Superior temporal gyrus (tissue), 1 donor: Measurements from ENCODE around the gene RAB40B.
"Not testable (repeated sequence)": the region's sequence is repeated elsewhere in the genome, so short reads cannot be mapped to it uniquely, and the experiment has no call there.

Experiments used
- DNase-seq: peaks from one replicate; pipeline ENCODE4 v3.0.0-alpha.2; 2016; ENCODE audit errors: extremely low spot score

RAB40B gene, protein sequence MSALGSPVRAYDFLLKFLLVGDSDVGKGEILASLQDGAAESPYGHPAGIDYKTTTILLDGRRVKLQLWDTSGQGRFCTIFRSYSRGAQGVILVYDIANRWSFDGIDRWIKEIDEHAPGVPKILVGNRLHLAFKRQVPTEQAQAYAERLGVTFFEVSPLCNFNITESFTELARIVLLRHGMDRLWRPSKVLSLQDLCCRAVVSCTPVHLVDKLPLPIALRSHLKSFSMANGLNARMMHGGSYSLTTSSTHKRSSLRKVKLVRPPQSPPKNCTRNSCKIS

DNA sequence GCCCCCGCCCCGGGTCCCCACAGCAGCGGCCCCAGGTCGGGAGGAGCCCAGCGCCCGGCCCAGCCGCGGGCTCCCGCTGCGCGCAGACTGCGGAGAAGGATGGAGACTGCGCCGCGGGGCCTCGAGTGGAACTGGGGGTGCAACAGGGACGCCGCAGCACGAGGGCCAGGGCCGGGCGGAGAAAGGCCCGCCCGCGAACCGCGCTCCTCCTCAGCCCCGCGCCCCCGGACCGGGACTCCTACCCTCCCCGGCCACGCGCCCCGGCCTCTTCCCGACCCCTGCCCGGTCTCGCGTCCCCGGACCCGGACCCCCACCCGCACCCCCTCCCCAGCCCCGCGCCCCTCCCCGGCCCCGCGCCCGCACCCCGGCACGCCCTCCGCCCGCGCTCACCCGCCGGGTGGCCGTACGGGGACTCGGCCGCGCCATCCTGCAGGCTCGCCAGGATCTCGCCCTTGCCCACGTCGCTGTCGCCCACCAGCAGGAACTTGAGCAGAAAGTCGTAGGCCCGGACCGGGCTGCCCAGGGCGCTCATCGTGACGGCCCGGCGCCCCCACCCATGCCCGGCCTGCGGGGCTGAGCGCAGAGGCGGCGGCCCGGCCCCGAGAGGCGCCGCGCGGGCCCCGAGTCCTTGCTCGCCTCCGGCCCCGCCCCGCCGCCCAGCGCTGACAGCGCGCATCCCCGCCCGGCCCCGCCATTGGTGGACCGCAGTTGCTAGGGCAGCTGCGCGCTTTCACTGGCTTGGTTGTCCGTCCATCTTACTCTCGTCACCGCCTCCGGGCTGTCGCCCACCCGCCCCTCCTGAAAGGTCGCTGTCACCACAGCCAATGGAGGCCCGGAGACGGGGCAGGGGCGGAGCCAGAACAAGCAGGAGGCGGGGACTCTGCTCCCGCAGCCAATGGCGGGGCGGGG lies at the start of gene RAB40B:
TSS of gene RAB40B (minus strand) at position 634 of the 909 bp plus-strand sequence. CDS start at position 532, 102 bp downstream.
- DNase-seq = peak; percentile 97

DNA sequence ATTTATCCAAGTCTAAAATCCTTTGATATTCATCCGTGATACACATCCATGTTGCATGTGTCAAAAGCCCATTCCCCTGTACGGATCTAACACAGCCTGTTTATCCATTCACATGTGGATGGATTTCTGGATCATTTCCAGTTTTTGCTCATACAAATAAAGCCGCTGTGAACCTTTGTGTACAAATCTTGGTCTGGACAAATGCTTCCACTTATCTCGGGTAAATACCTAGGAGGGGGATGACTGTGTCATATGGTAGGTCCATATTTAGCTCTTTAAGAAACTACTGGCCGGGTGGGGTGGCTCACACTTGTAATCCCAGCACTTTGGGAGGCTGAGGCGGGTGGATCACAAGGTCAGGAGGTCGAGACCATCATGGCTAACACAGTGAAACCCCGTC lies 47.0 kb upstream of the RAB40B start:
- no peak for DNase-seq

DNA sequence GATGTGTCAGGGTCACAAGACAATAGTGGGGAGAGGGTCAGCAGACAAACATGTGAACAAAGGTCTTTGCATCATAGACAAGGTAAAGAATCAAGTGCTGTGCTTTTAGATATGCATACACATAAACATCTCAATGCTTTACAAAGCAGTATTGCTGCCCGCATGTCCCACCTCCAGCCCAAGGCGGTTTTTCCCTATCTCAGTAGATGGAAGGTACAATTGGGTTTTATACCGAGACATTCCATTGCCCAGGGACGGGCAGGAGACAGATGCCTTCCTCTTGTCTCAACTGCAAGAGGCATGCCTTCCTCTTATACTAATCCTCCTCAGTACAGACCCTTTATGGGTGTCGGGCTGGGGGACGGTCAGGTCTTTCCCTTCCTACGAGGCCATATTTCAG lies 46.2 kb upstream of the RAB40B start:
- DNase-seq = not testable (repeated sequence)

DNA sequence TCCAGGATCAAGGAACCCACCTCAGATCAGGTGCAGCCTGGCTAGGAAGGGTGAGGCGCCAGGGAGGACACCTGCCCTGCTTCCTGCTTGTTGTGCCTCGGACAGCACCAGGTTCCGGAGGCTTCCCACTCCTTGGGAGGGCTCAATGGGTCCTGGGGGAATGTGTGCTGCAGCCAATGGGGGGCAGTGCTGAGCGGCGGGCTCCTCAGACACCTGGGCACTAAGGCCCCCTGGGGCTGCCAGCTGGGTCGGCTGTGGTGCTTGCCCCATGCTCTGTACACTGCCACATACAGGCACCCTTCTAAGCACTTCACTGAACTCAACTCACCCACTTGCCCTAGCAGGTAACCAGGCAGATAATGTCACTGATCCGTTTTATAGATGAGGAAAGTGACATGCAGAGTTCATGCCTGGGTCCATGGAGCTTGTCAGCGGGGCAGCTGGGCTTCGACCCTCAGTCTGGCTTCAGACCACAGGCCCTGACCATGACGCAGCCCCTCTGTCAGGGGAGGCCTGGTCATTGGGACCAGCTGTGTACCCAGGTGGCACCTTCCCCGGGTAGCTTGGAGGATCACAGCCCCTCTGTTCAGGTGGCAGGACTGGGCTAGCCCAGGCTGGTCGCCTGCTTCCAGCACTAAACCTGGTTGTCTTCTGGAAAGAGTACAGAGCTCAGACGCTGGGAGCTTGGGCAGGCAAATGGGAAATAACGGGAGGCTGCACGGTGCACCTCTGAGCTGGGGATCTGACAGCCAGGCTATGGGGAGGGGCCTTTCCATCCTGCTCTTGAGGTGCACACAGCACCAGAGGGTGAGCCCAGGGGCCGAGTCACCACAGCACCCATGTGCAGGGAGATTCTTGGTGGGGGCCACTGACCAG lies 45.1 kb upstream of the RAB40B start:
- DNase-seq = no peak

DNA sequence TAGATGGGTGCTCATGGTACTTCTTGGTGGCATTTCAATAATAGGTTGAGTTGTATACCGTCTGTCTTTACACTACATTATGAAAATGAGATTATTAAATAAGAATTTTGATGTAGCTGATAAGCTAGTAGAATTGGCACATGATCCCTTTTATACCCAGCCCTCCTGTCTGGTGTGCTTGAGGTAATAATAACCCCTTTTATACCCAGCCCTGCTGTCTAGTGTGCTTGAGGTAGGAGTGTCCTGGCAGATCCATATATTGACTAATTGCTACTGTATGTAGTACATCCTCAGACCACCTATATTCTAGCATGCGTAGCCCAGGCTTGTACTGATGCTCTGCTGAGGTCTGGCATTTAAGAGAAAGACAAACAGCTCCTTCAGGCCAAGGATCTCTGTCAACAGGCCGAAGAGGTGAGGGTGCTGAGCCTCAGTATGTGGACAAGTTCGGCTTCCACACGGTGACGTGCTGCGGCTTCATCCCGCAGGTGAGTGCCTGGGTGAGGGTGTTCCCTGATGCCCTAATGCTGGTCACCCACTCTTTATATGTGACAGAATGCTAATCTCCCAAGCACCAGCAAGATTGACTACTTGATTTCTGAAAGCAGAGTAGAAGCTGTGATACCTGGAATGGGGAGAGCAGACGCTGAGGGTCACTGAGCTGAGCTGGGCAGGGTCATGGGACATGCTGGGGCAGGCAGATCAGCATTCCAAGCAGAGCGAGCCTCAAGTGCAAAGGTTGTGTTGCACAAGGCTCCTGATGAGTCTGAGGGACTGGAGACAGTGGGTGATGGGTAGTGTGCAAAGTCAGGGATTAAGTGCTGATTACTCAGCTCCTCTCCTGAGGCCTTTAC lies 42.6 kb upstream of the RAB40B start:
- no peak for DNase-seq

DNA sequence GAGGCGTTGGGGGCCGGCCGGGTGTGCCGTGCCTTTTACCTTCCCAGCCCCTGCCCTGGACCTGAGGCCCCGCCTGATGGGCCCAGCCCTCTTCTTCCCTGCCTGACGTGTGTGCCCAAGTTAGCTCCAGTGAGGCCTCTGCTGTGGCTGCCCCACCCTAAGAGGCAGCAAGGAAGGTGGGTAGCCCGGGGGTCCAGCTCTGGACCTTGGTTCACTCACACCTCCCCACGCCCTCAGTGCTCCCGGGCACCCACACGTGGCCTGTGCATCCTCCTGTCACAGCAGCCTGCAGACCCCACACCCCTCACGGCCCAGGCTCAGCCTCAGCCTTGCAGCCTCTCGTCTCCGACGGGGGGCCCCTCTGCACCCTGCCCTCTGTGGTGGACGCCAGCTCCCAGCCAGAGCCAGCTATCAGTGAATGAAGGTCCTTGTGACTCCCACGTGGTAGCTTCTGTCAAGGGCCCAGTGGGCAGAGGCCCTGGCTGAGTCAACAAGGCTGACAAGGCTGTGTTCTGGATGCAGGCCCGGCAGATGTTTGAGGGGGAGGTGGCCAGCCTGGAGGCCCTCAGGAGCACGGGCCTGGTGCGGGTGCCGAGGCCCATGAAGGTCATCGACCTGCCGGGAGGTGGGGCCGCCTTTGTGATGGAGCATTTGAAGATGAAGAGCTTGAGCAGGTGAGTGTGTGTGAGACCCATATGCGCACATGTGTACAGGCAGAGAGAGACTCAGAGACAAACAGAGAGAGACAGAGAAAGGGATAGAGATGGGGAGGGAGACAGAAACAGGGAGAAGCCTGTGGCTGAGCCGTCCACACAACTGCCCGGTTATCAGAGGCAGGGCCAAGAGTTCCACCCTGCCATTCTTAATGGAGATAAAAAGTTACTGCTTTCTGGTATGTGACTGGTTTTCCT lies 39.7 kb upstream of the RAB40B start:
- DNase-seq = peak; percentile 98

DNA sequence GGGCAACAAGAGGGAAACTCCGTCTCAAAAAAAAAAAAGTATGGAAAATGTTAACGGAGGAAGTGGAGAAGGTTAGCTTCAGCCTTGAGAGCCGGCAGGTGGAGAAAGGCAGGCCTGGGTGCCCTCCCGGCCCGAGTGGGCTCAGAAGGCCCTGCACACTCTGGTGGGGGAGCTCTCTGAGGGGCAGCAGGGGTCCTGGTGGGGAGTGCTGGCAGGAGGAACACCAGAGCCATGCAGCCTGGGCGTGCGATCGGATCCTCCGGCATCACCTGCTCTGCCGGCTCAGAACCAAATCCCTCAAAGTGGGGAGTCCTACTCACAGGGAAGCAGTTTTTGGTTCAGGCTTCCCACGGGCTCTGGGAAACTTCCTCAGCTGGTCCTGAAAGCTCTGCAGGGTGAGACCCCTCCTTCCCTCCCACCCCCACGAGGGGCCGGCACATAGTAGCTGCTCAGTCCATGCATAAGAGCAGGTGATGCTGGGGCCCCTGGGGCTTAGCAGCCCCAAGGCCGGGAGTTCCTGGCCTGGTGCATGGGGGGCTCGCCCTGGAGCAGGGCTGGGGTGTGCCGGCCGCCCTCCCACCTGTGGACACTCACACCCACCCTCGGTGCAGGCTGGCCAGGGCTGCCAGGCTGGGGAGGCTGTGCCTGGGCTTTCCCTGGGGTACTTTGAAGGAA lies 38.1 kb upstream of the RAB40B start:
- peak; percentile 17 for DNase-seq

DNA sequence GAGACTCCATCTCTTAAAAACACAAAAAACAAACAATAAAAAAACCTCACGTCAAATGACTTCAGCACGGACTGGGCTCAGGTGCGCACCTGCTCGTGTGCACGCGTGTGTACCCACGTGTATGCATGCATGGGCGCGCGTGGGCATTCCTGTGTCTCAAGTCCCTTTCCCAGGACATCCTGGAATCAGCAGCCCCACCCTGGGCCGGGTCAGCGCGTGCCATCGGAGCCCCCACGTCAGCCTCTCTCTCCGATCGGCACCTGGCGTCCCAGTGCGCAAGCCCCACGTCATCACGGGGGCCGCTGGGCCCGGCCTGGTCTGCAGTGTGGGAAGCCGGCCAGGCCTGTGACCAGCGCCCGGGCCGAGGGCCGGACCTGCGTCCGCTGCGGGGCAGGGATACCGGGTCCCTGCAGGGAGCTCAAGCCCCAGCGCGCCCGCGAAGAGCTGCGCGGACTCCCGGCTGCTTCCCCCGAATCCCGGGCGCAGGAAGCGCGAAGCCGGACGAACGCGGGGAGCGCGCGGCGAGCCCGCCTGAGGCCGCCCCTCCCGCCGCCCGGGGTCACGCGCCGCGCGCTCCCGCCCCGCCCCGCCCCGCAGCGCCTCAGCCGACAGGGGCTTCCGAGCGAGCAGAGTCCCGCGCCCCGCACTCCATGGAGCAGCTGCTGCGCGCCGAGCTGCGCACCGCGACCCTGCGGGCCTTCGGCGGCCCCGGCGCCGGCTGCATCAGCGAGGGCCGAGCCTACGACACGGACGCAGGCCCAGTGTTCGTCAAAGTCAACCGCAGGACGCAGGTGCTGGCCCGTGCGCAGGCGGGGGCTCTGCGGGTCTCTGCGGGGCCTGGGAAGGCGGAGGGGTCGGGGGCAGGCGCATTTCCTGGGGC lies 36.7 kb upstream of the RAB40B start, which contains the start of gene FN3K:
TSS of gene FN3K (plus strand) at position 629 of the 880 bp plus-strand sequence. CDS start at position 651, 22 bp downstream.
- DNase-seq = peak; percentile 64

DNA sequence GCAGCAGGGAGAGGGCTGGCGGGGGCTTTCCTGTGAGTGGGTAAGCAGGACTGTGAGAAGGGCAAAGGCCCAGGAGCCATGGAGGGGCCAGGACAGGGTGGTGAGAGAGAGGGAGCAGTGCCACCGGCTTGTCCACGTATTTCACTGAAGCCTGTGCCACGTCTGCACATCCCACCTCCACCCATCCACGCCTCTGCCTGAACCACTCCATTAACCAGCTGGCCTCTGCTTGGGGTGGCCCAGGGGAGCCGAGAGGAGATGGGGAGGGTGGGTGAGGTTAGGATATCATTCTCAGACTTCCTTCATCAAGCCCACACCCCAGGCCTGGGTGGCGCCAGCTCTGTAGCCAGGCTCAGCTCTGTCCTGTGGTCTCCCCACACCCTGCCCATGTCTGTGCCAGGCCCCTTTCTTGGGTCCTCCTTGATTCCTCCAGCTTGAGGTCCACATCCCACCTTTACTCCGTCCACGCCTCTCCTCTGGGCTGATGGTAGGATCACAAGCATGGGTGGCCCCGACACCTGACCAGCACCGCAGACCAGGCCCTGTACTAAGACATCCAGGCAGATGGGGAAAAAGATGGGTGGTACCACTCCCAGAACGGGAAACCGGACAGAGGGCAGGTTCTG lies 33.7 kb upstream of the RAB40B start:
- DNase-seq = no peak

DNA sequence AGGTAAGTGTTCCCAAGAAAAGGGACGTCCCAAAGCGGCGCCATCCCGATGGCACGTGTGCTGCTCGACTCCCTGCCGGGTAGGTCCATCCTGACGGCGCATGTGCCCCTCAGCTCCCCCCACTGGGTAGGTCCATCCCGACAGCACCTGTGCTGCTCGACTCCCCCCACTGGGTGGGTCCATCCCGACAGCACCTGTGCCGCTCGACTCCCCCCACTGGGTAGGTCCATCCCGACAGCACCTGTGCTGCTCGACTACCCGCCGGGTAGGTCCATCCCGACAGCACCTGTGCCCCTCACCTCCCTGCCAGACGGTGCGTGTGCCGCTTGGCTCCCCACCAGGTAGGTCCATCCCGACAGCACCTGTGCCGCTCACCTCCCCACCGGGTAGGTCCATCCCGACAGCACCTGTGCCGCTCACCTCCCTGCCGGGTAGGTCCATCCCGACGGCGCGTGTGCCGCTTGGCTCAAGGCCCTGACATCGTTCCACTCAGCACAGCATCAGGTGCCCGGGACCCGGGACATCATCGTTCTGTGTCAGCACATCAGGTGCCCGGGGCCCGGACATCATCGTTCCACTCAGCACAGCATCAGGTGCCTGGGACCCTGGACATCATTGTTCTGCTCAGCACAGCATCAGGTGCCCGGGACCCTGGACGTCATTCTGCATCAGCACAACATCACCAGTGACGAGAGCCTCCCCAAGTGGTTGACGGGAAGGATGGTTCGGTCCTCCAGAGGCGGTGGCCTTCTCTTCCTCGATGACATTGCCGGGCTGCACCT lies 31.2 kb upstream of the RAB40B start:
- DNase-seq = no peak

DNA sequence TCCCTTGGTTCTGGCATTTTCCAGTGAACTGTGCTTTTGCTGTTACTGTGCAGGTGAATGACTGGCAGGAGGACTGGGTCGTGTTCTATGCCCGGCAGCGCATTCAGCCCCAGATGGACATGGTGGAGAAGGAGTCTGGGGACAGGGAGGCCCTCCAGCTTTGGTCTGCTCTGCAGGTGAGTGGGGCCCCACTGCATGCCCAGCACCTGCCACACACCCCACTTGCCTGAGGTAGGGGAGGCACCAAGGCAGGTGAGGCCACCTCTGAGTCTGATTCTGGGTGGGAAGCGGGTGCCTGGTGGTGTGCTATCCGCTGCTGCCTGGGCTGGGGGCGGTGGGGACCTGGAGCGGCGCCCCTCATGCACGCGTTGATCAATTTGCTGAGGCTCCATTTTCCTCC lies 27.9 kb upstream of the RAB40B start:
- no peak for DNase-seq

DNA sequence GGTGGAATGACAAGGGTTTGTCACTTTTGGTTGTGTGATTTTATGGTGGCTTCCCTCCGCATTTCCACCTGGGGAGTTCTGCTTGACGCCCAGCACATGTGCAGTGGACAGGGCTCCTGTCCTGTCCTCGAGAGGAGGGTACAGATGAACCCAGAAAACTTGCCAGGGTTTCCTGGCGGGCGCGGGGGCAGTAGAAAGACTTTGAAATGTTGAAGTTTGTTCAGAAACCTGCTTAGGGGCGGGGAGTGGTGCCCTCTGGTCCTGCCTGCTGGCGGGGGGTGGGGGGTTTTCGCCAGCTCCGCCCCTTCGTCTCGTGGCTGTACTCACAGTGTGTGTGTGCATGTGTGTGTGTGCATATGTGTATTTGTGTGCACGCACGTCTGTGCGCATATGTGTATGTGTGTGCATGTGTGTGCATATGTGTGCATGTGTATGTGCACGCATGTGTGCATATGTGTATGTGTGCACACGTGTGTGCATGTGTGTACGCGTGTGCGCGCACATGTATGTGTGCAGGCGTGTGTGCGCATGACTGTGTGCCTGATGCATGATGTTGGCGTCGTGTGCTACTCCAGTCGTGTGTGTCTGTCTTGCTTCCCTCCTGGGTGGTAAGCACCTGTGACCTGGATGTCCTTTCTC lies 24.8 kb upstream of the RAB40B start:
- DNase-seq = no peak

DNA sequence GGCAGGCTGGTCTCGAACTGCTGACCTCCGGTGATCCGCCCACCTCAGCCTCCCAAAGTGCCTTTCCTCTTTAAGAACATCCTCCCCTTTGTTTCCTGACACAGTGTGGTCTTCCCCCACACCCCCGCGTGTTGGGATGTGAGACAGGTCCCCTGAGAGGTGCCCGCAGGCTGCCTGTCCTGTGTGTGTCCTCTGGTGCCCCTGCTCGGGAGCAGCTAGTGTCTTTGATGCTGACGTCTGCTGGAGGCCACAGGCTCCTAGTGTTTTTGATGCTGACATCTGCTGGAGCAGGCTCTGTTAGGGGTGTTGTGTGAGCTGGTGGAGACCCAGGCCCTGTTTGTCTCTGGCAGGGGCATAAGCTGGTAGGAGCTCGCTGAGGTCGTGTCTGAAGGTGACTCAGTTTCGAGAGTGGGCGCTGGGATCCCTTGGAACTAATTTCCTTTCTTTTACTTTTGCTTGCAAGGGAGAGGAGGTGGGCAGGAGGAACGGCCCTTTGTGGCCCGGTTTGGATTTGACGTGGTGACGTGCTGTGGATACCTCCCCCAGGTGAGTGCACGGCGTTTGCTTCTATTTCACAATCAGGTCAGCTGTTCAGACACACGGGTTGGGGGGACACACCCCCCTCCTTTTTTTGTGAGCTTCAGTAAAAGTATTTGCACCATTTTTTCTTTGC lies 24.0 kb upstream of the RAB40B start:
- DNase-seq = no peak

DNA sequence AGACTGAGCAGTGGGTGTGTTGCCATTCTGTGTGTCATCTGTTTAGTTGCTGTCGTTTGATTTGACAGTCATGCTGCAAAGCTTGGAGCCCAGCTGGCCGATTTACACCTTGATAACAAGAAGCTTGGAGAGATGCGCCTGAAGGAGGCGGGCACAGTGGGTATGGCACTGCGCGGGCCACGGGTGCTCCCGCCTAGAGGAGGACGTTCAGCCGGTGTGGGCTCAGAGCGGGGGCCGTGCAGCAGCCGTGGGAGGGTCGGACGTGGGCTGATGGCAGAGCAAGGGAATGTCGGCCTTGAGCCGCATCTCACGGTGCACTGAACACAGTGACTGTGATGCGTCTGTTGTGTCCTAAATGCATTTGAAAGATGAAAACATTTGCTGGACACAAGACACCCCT lies 21.7 kb upstream of the RAB40B start:
- DNase-seq = no peak

DNA sequence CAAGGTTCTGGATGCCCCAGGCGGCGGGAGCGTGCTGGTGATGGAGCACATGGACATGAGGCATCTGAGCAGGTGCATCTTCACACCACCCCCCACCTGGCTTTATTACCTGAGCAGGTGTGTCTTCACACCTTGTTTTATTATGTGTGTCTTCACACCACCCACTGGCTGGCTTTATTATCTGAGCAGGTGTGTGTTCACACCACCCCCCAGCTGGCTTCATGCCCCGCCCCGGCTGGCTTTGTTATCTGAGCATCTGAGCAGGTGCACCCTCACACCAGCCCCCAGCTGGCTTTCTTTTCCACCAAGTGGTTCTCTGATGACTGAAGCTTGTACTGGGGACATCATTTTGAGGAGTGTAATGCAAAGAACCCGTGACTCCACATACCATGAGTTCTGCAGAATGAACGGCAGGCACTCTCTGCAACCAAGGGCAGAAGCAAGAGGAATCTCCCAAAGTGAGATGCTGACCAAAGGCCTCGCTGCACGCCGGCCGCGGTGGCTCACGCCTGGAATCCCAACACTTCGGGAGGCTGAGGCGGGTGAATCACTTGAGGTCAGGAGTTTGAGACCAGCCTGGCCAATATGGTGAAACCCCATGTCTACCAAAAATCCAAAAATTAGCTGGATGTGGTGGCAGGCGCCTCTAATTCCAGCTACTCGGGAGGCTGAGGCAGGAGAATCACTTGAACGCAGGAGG lies 20.6 kb upstream of the RAB40B start:
- no peak for DNase-seq
